UCSD-AML1 (cell line): ENCODE results near the gene NMNAT2.
"Not testable (repeated sequence)": the region's sequence is repeated elsewhere in the genome, so short reads cannot be mapped to it uniquely, and the experiment has no call there.

ENCODE experiments used
- DNase-seq: peaks from one replicate; lab custom pipeline; 2025; ENCODE audit not compliant: unreplicated experiment; lab: John Stamatoyannopoulos, UW

NMNAT2 gene

GRCh38 chr1:183267646-183268431 is 150.3 kb downstream of the NMNAT2 start:
- no peak for DNase-seq

- no peak for DNase-seq
Measured at GRCh38 chr1:183263886-183264602, 154.1 kb downstream of the NMNAT2 start.

- DNase-seq: no peak
Measured at GRCh38 chr1:183262628-183263200, 155.5 kb downstream of the NMNAT2 start.

- no peak for DNase-seq
Measured at GRCh38 chr1:183259924-183260323, 158.3 kb downstream of the NMNAT2 start.

- DNase-seq: no peak
Measured at GRCh38 chr1:183255073-183255472, 163.1 kb downstream of the NMNAT2 start.

- DNase-seq: no peak
Measured at GRCh38 chr1:183251959-183252450, 166.2 kb downstream of the NMNAT2 start.

GRCh38 chr1:183251101-183251958 is 166.8 kb downstream of the NMNAT2 start:
- DNase-seq: no peak

GRCh38 chr1:183249941-183250452 is 168.2 kb downstream of the NMNAT2 start:
- no peak for DNase-seq

- no peak for DNase-seq
Measured at GRCh38 chr1:183248989-183249691, 169.0 kb downstream of the NMNAT2 start.

GRCh38 chr1:183247931-183248330 is 170.2 kb downstream of the NMNAT2 start:
- no peak for DNase-seq

- no peak for DNase-seq
Measured at GRCh38 chr1:183247484-183247883, 170.7 kb downstream of the NMNAT2 start.

- no peak for DNase-seq
Measured at GRCh38 chr1:183247066-183247465, 171.1 kb downstream of the NMNAT2 start.

- no peak for DNase-seq
Measured at GRCh38 chr1:183246436-183246835, 171.7 kb downstream of the NMNAT2 start.

GRCh38 chr1:183245357-183245756 is 172.8 kb downstream of the NMNAT2 start:
- no peak for DNase-seq

- DNase-seq: no peak
Measured at GRCh38 chr1:183244466-183244865, 173.7 kb downstream of the NMNAT2 start.

- DNase-seq: no peak
Measured at GRCh38 chr1:183243161-183244050, 174.8 kb downstream of the NMNAT2 start.

GRCh38 chr1:183242556-183242955 is 175.6 kb downstream of the NMNAT2 start:
- DNase-seq: no peak

GRCh38 chr1:183241471-183241870 is 176.7 kb downstream of the NMNAT2 start:
- no peak for DNase-seq

GRCh38 chr1:183240853-183241252 is 177.3 kb downstream of the NMNAT2 start:
- DNase-seq: not testable (repeated sequence)
